Tibial nerve (tissue), 4 donors: ENCODE data around the gene SMARCAL1. TPM values are rescaled to one million over a fixed set of nuclear protein-coding genes. Genes with fewer than 3 reads are reported as not detected.
A peak's percentile ranks its signal among the peaks of the same experiment; 100 is the strongest.

ENCODE experiments used
- DNase-seq, 2 donors: peaks; one replicate each; pipeline ENCODE4 v3.0.0-alpha.2; 2019; ENCODE audit warnings: low spot score in 2 of 2
- H3K27ac ChIP-seq, 4 donors: fragments of 200-600 bp; sonication (generic) in 3 of 4; one replicate each; pipeline ENCODE4 v1.5.1; 2017 to 2019; ENCODE audit warnings: mild to moderate bottlenecking in 1 of 4
- H3K27me3 ChIP-seq, 2 donors: fragments of 200-600 bp; sonication (generic) in 1 of 2; one replicate each; pipeline versions ENCODE4 v1.5.1 to v1.6.0; 2017 to 2019
- H3K36me3 ChIP-seq, 3 donors: fragments of 200-600 bp; sonication (generic); one replicate each; pipeline ENCODE4 v1.5.1; 2018 to 2019
- H3K4me1 ChIP-seq, 4 donors: fragments of 200-600 bp; sonication (generic) in 3 of 4; one replicate each; pipeline ENCODE4 v1.5.1; 2017 to 2019
- H3K4me3 ChIP-seq, 4 donors: fragments of 200-600 bp; sonication (generic) in 3 of 4; one replicate each; pipeline ENCODE4 v1.5.1; 2017 to 2019; ENCODE audit warnings: mild to moderate bottlenecking in 1 of 4, moderate library complexity in 1 of 4
- H3K9me3 ChIP-seq, 4 donors: fragments of 200-600 bp; sonication (generic) in 3 of 4; one replicate each; pipeline ENCODE4 v1.5.1; 2017 to 2019
- EP300 ChIP-seq, 2 donors: sonication (generic); formaldehyde crosslinking; IDR thresholded peaks; one replicate each; pipeline ENCODE4 v1.6.1; 2017; ENCODE audit warnings: antibody characterized with exemption in 2 of 2, mild to moderate bottlenecking in 1 of 2
- POLR2A ChIP-seq, 2 donors: fragments of 450-650 bp; IDR thresholded peaks; one replicate each; pipeline ENCODE4 v1.6.1; 2017; ENCODE audit warnings: antibody characterized with exemption in 2 of 2, mild to moderate bottlenecking in 2 of 2, moderate library complexity in 2 of 2
- WGBS, 2 donors: methylation state at CpG; one replicate each; pipeline ENCODE4 v1.1.5; 2018; 5-methylcytosine and 5-hydroxymethylcytosine counted together
- total RNA-seq, 4 donors: library from RNA; depleted of rRNA; stranded (reverse); fragments of >200 nt; gene quantifications; one replicate each; pipeline ENCODE4 v1.1.0, GENCODE V29; 2016
- TF ChIP-seq, protein P1 (sequence below), 5 experiments: fragments of 200-600 bp in 3 of 5; fragments of 450-650 bp in 2 of 5; sonication (generic) in 3 of 5; IDR thresholded peaks; one replicate each; pipeline ENCODE4 v1.5.1; 2016 to 2019; ENCODE audit warnings: antibody characterized with exemption in 5 of 5, mild to moderate bottlenecking in 3 of 5, moderate library complexity in 2 of 5

The SMARCAL1 gene
- total RNA-seq: 10 to 100 TPM; 11.7 to 35.5 (median 27.5) TPM

DNA sequence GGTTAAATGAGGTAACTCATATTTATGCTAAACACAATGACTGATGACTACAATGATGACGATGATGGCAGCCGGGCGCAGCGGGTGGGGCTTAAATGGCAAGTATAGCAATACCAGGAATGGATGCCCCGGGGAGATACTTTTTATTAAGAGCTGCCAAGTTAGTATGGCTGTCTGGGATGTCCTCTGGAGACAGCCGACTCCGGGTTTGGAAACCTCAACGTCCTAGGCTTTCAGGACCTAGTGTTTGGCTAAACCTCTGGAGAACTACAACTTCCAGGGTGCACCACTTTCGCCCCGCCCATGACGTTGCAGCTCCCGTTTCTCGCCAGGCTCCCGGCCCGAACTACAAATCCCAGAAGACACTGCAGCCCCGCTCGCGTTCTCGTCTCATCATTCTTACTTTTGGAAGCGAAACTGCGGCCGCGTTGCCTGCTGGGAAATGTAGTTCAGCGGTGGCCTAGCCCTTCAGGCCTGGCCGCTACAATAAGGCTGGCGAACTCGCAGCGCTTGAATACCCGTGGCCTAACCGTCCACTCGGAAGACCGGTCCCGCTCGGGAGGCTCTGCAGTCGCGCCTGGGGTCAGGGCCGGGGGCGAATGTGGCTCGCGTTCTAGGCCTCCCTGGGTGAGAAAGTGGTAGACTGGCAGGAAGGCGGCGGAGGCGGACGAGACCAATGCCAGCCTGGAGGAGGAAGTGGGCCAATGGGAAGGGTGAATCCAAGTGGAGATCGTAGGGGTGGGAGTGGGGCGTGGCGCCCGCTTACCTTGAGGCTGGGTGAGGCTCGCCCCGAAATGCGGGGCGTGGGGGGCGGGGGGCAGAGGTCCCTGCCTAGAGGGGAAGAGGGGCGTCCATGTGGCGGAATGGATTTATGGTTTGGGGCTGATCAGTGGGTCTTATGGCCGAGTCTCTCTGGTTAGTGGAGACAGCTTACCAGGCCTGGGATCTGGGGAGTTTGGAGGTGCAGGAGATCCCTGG, at the start of gene SMARCAL1:
SMARCAL1 (plus strand) TSS at position 463 of the 978 bp plus-strand sequence. CDS start 2,221 bp downstream, outside the sequence.
- peaks cover 0 to 28% (median 0%) of the 10 kb centered on the region in 3 donors for H3K36me3 ChIP-seq
- H3K27me3 ChIP-seq: no peaks in the 10 kb centered on the region
- peak within 1 kb of the TSS; percentile 89 to 98 (median 90) for H3K27ac ChIP-seq
- H3K4me3 ChIP-seq: peak within 1 kb of the TSS; percentile 46 to 82 (median 70)
- H3K4me1 ChIP-seq: peaks cover 0 to 9% (median 3%) of the 10 kb centered on the region in 4 donors
- TF ChIP-seq, protein P1, sequence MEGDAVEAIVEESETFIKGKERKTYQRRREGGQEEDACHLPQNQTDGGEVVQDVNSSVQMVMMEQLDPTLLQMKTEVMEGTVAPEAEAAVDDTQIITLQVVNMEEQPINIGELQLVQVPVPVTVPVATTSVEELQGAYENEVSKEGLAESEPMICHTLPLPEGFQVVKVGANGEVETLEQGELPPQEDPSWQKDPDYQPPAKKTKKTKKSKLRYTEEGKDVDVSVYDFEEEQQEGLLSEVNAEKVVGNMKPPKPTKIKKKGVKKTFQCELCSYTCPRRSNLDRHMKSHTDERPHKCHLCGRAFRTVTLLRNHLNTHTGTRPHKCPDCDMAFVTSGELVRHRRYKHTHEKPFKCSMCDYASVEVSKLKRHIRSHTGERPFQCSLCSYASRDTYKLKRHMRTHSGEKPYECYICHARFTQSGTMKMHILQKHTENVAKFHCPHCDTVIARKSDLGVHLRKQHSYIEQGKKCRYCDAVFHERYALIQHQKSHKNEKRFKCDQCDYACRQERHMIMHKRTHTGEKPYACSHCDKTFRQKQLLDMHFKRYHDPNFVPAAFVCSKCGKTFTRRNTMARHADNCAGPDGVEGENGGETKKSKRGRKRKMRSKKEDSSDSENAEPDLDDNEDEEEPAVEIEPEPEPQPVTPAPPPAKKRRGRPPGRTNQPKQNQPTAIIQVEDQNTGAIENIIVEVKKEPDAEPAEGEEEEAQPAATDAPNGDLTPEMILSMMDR (IDR thresholded peaks at IDR 0.05): peak in 2 of 5 experiments; percentile 25 to 44
- TF ChIP-seq EP300 (IDR thresholded peaks at IDR 0.05) (peak; percentile 55 to 92), POLR2A (IDR thresholded peaks at IDR 0.05) (peak in 1 of 2 donors; percentile 45)
- peak; percentile 98 to 99 for DNase-seq
- WGBS, 2 donors: 6 to 7% methylated on average over 53 to 56 of the region's 56 CpGs
- H3K9me3 ChIP-seq: no peaks in the 10 kb centered on the region

DNA sequence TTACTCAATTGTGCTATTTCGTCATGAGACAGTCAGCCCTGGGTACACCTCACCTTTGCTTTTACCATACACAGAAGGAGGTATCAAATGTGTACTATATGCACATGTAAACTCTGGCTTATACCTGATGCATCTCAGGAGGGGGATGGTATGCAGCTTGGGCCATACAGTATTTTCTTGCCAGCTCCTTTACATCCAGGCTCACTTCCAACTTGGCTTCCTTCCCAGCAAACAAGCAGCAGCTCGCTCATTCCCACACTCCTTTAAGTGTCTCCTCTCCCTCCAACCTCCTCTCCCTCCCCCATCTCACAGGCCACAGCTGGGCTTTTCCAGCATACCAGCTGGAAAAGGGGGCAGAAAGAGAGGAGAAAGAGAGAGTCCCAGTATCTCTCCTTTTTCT, 49.6 kb upstream of the SMARCAL1 start:
- TF ChIP-seq POLR2A (IDR thresholded peaks at IDR 0.05) (no peak), EP300 (IDR thresholded peaks at IDR 0.05) (no peak)
- TF ChIP-seq, protein P1 (IDR thresholded peaks at IDR 0.05): no peak
- H3K27ac ChIP-seq: no peak overlapping the region
- H3K36me3 ChIP-seq: no peaks in the 10 kb centered on the region
- H3K9me3 ChIP-seq: no peaks in the 10 kb centered on the region
- peaks cover 0 to 13% of the 10 kb centered on the region in 2 donors for H3K27me3 ChIP-seq
- no peak overlapping the region for H3K4me3 ChIP-seq
- H3K4me1 ChIP-seq: no peaks in the 10 kb centered on the region
- 44 to 56% methylated on average over 2 of the region's 2 CpGs for WGBS, 2 donors
- DNase-seq: no peak

DNA sequence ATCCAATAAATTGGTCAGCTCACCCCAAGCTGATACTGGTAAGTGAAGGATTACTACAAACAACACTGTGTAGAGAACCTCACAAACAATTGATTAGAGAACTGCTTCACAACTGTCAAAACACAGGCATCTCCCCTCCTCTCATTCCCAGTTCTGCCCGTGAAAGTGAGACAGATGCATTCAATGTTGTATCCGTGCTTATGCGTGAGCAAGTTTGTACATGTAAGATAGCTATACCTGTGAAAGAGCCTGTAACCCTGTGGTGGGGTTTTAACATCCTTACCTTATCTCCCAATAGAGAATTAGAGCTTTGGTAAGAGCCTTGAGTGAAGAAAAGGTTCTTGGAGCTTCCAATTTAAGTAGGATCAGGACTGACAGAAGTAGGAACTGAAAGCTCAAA, 49.1 kb upstream of the SMARCAL1 start:
- WGBS, 2 donors: 77 to 82% methylated on average over 3 of the region's 3 CpGs
- no peak for DNase-seq
- H3K27me3 ChIP-seq: peaks cover 0 to 14% of the 10 kb centered on the region in 2 donors

DNA sequence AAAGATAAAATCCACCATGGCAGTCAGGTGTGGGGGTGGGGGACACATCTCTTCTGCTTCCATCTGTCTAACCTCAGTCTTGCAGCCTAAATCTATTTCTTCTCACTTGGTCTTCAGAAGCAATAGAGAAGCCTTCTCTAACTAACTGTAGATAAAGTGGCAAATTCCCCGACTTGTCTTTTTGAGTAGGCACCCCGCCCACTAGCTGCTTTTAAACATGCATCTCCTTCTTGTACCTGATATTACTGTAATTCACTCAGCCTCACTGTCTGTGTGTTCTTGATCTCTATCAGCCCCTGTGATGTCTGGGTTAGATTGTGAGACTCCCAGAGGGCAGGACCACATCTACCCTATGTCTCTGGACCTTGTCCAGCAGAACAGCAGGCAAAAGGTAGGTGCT, 46.8 kb upstream of the SMARCAL1 start:
- no peak overlapping the region for H3K4me3 ChIP-seq
- DNase-seq: no peak
- WGBS, 2 donors: 88 to 92% methylated on average over 2 of the region's 2 CpGs
- no peaks in the 10 kb centered on the region for H3K36me3 ChIP-seq
- H3K9me3 ChIP-seq: no peaks in the 10 kb centered on the region
- peaks cover 0 to 37% of the 10 kb centered on the region in 2 donors for H3K27me3 ChIP-seq
- no peaks in the 10 kb centered on the region for H3K4me1 ChIP-seq
- TF ChIP-seq EP300 (IDR thresholded peaks at IDR 0.05) (no peak), POLR2A (IDR thresholded peaks at IDR 0.05) (no peak)
- TF ChIP-seq, protein P1 (IDR thresholded peaks at IDR 0.05): no peak
- no peak overlapping the region for H3K27ac ChIP-seq

More for the DNA sequence above, 49.1 kb upstream of the SMARCAL1 start:
- TF ChIP-seq, protein P1 (IDR thresholded peaks at IDR 0.05): no peak
- TF ChIP-seq POLR2A (IDR thresholded peaks at IDR 0.05) (no peak), EP300 (IDR thresholded peaks at IDR 0.05) (no peak)
- no peaks in the 10 kb centered on the region for H3K4me1 ChIP-seq
- H3K4me3 ChIP-seq: no peak overlapping the region
- no peaks in the 10 kb centered on the region for H3K36me3 ChIP-seq
- no peaks in the 10 kb centered on the region for H3K9me3 ChIP-seq
- H3K27ac ChIP-seq: no peak overlapping the region
